ENCODE data around the gene RGS11. TPM values are rescaled to one million over a fixed set of nuclear protein-coding genes. Genes with fewer than 3 reads are reported as not detected.
"Not testable (repeated sequence)": the region's sequence is repeated elsewhere in the genome, so short reads cannot be mapped to it uniquely, and the experiment has no call there.

RGS11 gene
- total RNA-seq, 3 donors from 2014 or later (not counting 1 experiment from before 2014, with no cell fraction given), result 0.25 TPM; not detected in 2

DNA sequence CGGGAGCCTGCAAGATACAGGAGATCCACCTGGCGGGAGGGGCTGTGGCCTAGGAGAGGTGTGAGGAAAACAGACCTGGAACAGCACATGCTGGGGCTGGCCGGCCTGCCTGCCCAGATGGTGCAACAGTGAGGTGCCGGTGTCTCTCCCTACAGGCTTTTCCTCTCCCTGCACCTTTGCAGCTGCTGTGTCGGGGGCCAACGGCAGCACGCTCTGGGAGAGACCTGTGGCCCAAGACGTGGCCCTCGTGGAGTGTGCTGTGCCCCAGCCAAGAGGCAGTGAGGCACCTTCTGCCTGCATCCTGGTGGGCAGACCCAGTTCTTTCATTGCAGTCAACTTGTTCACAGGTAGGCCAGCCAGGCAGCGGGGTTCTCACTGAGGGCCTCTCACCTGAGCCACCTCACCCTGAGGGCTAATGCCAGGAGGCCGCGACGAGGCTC is 15.9 kb downstream of the RGS11 start:
- intact Hi-C loops (cut with micrococcal nuclease), result no loop called here
- H3K27me3 ChIP-seq (ENCODE audit: control insufficient read depth, insufficient read depth, low read length), result no peaks in the 10 kb centered on the region
- DNase-seq, result no peak
- peaks cover 15% of the 10 kb centered on the region for H3K4me1 ChIP-seq (ENCODE audit: control insufficient read depth, insufficient read depth, low read length)
- peaks cover 28% of the 10 kb centered on the region for H3K36me3 ChIP-seq (ENCODE audit: control insufficient read depth, insufficient read depth, low read length)
- Mint-ChIP-seq H3K4me3 (no peak overlapping the region), H3K27ac (no peak overlapping the region), H3K36me3 (no peaks in the 10 kb centered on the region), H3K27me3 (ENCODE audit: low read depth in 2 of 2) (no peaks in the 10 kb centered on the region), H3K9me3 (no peaks in the 10 kb centered on the region), H3K4me1 (peaks cover 8 to 16% of the 10 kb centered on the region in 2 donors)
- no peak for ATAC-seq
- H3K4me3 ChIP-seq (ENCODE audit: low read length), result no peak overlapping the region
- no peak overlapping the region for H3K27ac ChIP-seq (ENCODE audit: low read length)
- WGBS (ENCODE audit: insufficient coverage), result 93% methylated on average over 13 of the region's 13 CpGs
- no peaks in the 10 kb centered on the region for H3K9me3 ChIP-seq (ENCODE audit: control insufficient read depth, insufficient read depth, low read length)
- TF ChIP-seq, protein P1, sequence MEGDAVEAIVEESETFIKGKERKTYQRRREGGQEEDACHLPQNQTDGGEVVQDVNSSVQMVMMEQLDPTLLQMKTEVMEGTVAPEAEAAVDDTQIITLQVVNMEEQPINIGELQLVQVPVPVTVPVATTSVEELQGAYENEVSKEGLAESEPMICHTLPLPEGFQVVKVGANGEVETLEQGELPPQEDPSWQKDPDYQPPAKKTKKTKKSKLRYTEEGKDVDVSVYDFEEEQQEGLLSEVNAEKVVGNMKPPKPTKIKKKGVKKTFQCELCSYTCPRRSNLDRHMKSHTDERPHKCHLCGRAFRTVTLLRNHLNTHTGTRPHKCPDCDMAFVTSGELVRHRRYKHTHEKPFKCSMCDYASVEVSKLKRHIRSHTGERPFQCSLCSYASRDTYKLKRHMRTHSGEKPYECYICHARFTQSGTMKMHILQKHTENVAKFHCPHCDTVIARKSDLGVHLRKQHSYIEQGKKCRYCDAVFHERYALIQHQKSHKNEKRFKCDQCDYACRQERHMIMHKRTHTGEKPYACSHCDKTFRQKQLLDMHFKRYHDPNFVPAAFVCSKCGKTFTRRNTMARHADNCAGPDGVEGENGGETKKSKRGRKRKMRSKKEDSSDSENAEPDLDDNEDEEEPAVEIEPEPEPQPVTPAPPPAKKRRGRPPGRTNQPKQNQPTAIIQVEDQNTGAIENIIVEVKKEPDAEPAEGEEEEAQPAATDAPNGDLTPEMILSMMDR (IDR thresholded peaks at IDR 0.05), result no peak

DNA sequence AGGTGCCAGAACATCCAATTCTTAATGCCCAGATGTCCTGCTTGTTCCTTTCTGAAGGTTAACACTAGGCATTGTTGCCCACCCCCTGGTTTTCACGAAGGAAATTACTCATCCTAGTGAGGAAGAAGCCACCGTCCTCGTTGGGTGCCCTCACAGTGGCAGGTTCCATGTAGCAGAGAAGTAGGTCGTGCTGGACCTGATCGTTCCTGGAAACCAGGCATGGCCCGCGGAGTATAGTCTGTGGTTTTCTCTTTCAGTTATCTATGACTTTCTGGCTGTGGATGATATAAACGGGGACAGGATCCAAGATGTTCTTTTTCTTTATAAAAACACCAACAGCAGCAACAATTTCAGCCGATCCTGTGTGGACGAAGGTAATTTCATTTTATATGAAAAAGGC is 16.5 kb downstream of the RGS11 start:
- Mint-ChIP-seq H3K4me3 (peak overlapping the region; percentile 64), H3K9me3 (no peaks in the 10 kb centered on the region), H3K27ac (peak overlapping the region; percentile 23 to 68), H3K36me3 (no peaks in the 10 kb centered on the region), H3K27me3 (ENCODE audit: low read depth in 2 of 2) (no peaks in the 10 kb centered on the region), H3K4me1 (peaks cover 8 to 18% of the 10 kb centered on the region in 2 donors)
- TF ChIP-seq, protein P1 (IDR thresholded peaks at IDR 0.05), result no peak
- Histone ChIP-seq H3K27me3 (ENCODE audit: control insufficient read depth, insufficient read depth, low read length) (no peaks in the 10 kb centered on the region), H3K4me3 (ENCODE audit: low read length) (no peak overlapping the region), H3K4me1 (ENCODE audit: control insufficient read depth, insufficient read depth, low read length) (peaks cover 16% of the 10 kb centered on the region), H3K27ac (ENCODE audit: low read length) (no peak overlapping the region), H3K36me3 (ENCODE audit: control insufficient read depth, insufficient read depth, low read length) (peaks cover 27% of the 10 kb centered on the region), H3K9me3 (ENCODE audit: control insufficient read depth, insufficient read depth, low read length) (no peaks in the 10 kb centered on the region)
- DNase-seq (no peak), ATAC-seq (peak; percentile 34 to 77 (median 70))
- intact Hi-C loops (cut with micrococcal nuclease), result no loop called here
- 66% methylated on average over 9 of the region's 10 CpGs for WGBS (ENCODE audit: insufficient coverage)

DNA sequence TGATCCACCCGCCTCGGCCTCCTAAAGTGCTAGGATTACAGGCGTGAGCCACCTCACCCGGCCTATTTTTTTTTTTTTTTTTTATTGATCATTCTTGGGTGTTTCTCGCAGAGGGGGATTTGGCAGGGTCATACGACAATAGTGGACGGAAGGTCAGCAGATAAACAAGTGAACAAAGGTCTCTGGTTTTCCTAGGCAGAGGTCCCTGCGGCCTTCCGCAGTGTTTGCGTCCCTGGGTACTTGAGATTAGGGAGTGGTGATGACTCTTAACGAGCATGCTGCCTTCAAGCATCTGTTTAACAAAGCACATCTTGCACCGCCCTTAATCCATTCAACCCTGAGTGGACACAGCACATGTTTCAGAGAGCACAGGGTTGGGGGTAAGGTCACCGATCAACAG is 17.7 kb downstream of the RGS11 start:
- H3K27ac ChIP-seq (ENCODE audit: low read length); H3K36me3 Mint-ChIP-seq; H3K4me3 Mint-ChIP-seq; ATAC-seq; H3K9me3 ChIP-seq (ENCODE audit: control insufficient read depth, insufficient read depth, low read length); H3K27me3 Mint-ChIP-seq (ENCODE audit: low read depth in 2 of 2); H3K27ac Mint-ChIP-seq; H3K27me3 ChIP-seq (ENCODE audit: control insufficient read depth, insufficient read depth, low read length); H3K9me3 Mint-ChIP-seq; intact Hi-C loops (cut with micrococcal nuclease); H3K4me3 ChIP-seq (ENCODE audit: low read length); DNase-seq: not testable (repeated sequence)
- H3K4me1 ChIP-seq (ENCODE audit: control insufficient read depth, insufficient read depth, low read length), result peaks cover 28% of the 10 kb centered on the region
- H3K36me3 ChIP-seq (ENCODE audit: control insufficient read depth, insufficient read depth, low read length), result peaks cover 25% of the 10 kb centered on the region
- WGBS (ENCODE audit: insufficient coverage), result 96% methylated on average over 7 of the region's 13 CpGs
- peaks cover 9 to 26% of the 10 kb centered on the region in 2 donors for H3K4me1 Mint-ChIP-seq

DNA sequence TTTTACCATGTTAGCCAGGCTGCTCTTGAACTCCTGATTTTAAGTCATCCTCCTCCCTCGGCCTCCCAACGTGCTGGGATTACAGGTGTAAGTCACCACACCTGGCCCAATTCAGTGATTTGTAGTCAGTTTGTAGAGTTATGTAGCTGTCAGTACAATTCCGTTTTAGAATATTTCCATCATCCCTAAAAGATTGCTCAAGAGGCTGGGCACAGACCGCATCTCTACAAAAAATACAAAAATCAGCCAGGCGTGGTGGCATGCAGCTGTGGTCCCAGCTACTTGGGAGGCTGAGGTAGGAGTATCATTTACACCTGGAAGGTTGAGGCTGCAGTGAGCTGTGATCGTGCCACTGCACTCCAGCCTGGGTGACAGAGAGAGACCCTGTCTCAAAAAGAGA is 20.6 kb downstream of the RGS11 start:
- Mint-ChIP-seq H3K4me3 (no peak overlapping the region), H3K27ac (no peak overlapping the region), H3K4me1 (peaks cover 18 to 40% of the 10 kb centered on the region in 2 donors), H3K9me3 (no peaks in the 10 kb centered on the region), H3K27me3 (ENCODE audit: low read depth in 2 of 2) (no peaks in the 10 kb centered on the region), H3K36me3 (peaks cover 7% of the 10 kb centered on the region)
- Histone ChIP-seq H3K27me3 (ENCODE audit: control insufficient read depth, insufficient read depth, low read length) (no peaks in the 10 kb centered on the region), H3K9me3 (ENCODE audit: control insufficient read depth, insufficient read depth, low read length) (no peaks in the 10 kb centered on the region), H3K4me3 (ENCODE audit: low read length) (no peak overlapping the region), H3K27ac (ENCODE audit: low read length) (no peak overlapping the region), H3K36me3 (ENCODE audit: control insufficient read depth, insufficient read depth, low read length) (peaks cover 10% of the 10 kb centered on the region), H3K4me1 (ENCODE audit: control insufficient read depth, insufficient read depth, low read length) (peaks cover 41% of the 10 kb centered on the region)
- no peak for ATAC-seq
- DNase-seq, result no peak
- 98% methylated on average over 3 of the region's 6 CpGs for WGBS (ENCODE audit: insufficient coverage)
- intact Hi-C loops (cut with micrococcal nuclease), result no loop called here
- TF ChIP-seq, protein P1 (IDR thresholded peaks at IDR 0.05), result no peak
